MM.1S (cell line): ENCODE data around the gene MIB2.
"Not testable (repeated sequence)": the region's sequence is repeated elsewhere in the genome, so short reads cannot be mapped to it uniquely, and the experiment has no call there.

Experiments
- EZH2 ChIP-seq: fragments of 300-600 bp; sonication (generic); optimal IDR thresholded peaks from 2 replicates; pipeline ENCODE3; 2017; ENCODE audit warnings: low read depth, mild to moderate bottlenecking, antibody characterized with exemption, low read length, mixed read lengths
- TF ChIP-seq, protein P1 (sequence below): fragments of 300-600 bp; sonication (generic); IDR thresholded peaks from 2 replicates; pipeline ENCODE4 v1.5.1; 2016; ENCODE audit warnings: antibody characterized with exemption, low read length, mixed read lengths

DNA sequence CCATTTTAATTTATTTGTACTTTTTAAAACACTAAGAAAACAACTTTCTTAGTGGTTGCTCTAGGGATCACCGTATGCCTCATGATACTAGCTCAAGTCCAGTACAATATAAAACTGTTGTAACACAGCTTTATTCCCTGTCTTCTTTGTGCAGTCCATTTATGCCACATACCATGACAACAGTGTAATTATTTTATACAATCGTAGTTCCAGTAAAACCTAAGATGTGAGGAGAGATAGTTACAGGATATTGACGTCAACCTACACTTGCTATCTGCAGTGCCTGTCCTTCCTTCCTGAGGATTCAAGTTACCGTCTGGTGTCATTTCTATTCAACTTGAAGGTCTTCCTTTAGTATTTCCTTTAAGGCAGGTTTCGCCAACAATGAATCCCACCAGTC lies 31.0 kb downstream of the MIB2 start:
- not testable (repeated sequence) for TF ChIP-seq EZH2
- TF ChIP-seq, protein P1, sequence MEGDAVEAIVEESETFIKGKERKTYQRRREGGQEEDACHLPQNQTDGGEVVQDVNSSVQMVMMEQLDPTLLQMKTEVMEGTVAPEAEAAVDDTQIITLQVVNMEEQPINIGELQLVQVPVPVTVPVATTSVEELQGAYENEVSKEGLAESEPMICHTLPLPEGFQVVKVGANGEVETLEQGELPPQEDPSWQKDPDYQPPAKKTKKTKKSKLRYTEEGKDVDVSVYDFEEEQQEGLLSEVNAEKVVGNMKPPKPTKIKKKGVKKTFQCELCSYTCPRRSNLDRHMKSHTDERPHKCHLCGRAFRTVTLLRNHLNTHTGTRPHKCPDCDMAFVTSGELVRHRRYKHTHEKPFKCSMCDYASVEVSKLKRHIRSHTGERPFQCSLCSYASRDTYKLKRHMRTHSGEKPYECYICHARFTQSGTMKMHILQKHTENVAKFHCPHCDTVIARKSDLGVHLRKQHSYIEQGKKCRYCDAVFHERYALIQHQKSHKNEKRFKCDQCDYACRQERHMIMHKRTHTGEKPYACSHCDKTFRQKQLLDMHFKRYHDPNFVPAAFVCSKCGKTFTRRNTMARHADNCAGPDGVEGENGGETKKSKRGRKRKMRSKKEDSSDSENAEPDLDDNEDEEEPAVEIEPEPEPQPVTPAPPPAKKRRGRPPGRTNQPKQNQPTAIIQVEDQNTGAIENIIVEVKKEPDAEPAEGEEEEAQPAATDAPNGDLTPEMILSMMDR: not testable (repeated sequence)
